LNCaP clone FGC (cell line): Measurements from ENCODE around the gene MIER1.
"Not testable (repeated sequence)": the region's sequence is repeated elsewhere in the genome, so short reads cannot be mapped to it uniquely, and the experiment has no call there.

Experiments
- DNase-seq: peaks from one replicate; pipeline ENCODE4 v3.0.0-alpha.2; 2011; ENCODE audit warnings: low read depth
- H3K4me3 ChIP-seq: 2 replicates; pipeline ENCODE4 v1.5.1; 2011; ENCODE audit warnings: mild to moderate bottlenecking, low read depth, low read length, control low read depth
- TF ChIP-seq, protein P1 (sequence below): IDR thresholded peaks from 2 replicates; pipeline ENCODE4 v1.5.1; 2012; ENCODE audit warnings: mild to moderate bottlenecking; ENCODE audit not compliant: control insufficient read depth, insufficient read depth; ENCODE audit errors: extremely low read depth

Gene MIER1

DNA sequence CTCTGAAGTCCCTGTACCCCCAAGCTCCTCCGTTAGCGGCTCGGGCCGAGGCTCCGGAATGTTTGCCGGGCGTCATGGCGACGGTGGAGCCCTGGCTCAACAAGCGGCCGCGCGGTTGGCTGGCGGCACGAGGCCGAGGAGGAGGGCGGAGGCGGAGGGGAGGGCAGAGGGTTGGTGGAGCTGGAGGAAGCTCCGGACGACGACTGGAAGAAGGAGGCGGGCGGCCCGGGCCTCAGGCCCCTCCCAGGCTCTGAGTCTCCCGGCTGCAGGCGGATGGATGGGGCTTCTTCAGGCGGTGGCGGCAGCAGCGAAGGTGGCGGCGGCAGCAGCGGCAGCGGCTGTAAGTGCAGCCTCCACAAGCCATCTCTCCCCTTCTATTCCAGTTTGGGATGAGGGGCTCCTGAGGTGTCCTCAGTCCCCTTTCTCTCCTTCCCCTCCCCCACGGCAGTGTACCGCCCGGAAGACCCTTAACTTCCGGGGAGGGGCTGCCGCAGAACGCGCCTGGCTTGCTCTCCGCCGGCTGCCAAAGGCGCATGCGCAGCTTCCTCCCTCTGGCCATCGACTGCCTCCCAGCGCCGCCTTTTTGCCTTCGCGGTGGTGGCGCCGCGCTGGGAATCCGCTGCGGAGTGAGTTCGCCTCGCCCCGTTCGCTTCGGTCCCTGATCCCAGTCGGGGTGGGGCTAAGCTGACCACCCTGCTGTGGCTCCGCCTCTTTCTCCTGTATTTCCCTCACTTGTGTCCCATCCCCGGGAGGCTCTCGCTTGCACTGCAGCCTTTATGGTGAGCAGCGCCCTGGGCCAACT is at the start of gene MIER1, which contains the start of gene DNAI4:
TSS of gene MIER1 (plus strand) at position 235 of the 802 bp plus-strand sequence. CDS start at position 274, 39 bp downstream.
TSS of gene DNAI4 (minus strand) at position 101 of the 802 bp plus-strand sequence. CDS start at position 76, 25 bp downstream.
- H3K4me3 ChIP-seq: peak within 1 kb of the TSS; percentile 74
- TF ChIP-seq, protein P1, sequence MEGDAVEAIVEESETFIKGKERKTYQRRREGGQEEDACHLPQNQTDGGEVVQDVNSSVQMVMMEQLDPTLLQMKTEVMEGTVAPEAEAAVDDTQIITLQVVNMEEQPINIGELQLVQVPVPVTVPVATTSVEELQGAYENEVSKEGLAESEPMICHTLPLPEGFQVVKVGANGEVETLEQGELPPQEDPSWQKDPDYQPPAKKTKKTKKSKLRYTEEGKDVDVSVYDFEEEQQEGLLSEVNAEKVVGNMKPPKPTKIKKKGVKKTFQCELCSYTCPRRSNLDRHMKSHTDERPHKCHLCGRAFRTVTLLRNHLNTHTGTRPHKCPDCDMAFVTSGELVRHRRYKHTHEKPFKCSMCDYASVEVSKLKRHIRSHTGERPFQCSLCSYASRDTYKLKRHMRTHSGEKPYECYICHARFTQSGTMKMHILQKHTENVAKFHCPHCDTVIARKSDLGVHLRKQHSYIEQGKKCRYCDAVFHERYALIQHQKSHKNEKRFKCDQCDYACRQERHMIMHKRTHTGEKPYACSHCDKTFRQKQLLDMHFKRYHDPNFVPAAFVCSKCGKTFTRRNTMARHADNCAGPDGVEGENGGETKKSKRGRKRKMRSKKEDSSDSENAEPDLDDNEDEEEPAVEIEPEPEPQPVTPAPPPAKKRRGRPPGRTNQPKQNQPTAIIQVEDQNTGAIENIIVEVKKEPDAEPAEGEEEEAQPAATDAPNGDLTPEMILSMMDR: no peak; the same call in 1 of the 2 replicates
- peak; percentile 92 for DNase-seq

DNA sequence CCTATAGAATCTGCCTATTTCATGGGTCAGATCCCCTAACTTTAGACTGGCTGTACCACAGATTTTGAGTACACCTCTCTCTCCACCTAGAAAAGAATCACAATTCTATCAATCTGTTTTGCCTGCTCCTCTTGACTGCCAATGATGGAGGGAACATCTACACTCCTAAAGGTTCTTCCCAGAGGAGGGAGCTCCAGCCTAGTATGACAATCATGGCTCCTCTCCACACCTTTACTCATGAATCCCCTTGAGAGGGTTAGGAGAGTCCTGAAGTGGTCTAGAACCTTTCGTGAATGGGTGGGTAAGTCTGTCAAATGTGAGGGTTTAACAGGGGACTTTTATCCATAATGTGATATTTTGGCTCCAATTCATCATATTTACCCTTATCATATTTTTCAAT is 48.1 kb upstream of the MIER1 start:
- no peak for DNase-seq
- TF ChIP-seq, protein P1: no peak
- no peak overlapping the region for H3K4me3 ChIP-seq

DNA sequence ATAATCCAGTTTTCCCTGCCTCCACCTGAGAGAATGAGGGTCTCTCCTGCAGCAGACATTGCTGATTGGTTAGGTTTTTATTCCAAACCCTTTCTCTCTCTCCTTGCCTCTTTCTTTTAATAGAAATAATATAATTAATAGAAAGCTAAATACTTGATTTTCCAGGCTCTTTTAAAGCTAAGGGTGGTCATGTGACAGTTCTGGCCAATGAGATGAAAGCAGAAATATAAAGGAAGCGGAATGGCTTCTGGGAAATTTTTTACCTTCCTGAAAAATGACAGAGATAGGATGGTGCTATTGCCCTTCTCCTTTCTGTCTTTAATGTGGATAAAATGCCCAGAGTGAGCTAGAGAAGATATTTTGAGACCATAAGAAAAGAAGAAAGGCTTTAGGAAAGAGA is 35.8 kb upstream of the MIER1 start:
- no peak for DNase-seq
- TF ChIP-seq, protein P1: no peak
- no peak overlapping the region for H3K4me3 ChIP-seq

DNA sequence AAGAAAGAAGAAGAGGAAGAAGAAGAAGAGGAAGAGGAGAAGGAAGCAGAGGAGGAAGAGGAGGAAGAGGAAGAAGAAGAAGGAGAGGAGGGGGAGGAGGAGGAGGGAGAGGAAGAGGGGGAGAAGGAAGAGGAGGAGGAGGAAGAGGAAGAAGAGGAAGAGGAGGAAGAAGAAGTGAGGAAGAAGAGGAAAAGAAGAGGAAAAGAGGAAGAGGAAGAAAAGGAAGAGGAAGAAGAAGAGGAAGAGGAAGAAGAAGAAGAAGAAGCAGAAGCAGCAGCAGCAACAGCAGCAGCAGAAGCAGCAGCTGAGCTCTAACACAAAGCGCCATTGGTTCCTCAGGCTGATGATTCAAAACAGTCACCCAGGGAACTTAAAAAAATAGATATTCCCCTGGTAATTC is 34.2 kb upstream of the MIER1 start:
- TF ChIP-seq, protein P1: no peak

DNA sequence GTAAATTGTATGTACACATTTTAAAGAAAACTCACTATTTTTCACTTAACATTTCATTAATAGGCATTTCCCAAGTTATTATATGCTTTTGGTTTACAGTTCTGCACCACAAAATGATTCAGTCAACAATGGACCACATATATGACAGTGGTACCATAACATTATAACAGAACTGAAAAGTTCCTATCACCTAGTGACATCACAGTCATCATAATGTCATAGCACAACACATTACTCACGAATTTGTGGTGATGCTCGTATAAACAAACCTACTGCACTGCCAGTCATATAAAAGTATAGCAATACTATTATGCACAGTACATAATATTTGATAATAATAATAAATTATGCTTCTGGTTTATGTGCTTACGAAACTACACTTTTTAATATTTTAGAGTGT is 31.1 kb upstream of the MIER1 start:
- TF ChIP-seq, protein P1: no peak
- no peak for DNase-seq
- no peak overlapping the region for H3K4me3 ChIP-seq

More for the DNA sequence above, 34.2 kb upstream of the MIER1 start:
- no peak for DNase-seq
- no peak overlapping the region for H3K4me3 ChIP-seq

DNA sequence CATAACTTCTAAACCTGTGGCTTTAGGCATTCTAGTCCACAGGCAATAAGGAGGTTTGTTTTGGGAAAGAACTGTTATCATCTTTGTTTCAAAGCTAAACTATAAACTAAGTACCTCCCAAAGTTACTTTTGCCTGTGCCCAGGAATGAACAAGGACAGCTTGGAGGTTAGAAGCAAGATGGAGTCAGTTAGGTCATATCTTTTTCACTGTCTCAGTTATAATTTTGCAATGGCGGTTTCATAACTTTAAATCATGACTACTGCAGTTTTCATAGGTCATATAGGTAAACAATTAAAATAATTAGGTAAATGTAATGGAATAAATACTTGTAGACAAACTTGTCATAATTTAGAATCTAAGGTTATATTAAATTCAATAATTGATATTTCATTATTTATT is 9.6 kb upstream of the MIER1 start:
- H3K4me3 ChIP-seq, DNase-seq: not testable (repeated sequence)

DNA sequence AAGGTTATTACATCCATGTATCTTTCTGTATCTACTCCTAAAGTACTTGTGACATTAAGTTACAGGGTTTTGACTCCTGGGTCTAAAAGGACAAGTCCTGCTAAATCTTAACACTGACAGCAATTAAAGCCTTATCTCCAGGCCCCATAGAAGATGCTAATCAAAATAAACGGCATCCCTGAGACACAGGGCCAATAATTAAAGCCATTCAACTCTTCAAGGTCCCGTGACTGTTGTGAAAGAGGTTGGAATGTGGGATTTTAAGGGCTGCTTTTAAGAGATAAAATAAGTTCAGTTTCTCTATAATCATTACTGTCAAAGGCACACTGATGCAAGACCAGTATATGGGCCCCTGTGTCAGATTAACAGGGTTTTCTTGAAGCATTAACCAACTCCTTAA is 8.5 kb upstream of the MIER1 start:
- DNase-seq: no peak
- no peak overlapping the region for H3K4me3 ChIP-seq
- TF ChIP-seq, protein P1: no peak
